Ammon's horn (tissue), 1 donor: Measurements from ENCODE around the gene SLFNL1.

ENCODE experiments used
- DNase-seq: peaks from one replicate; pipeline ENCODE4 v3.0.0-alpha.2; 2016; ENCODE audit warnings: low spot score

SLFNL1 gene

GRCh38 chr1:41021526-41022308, at the start of gene SLFNL1:
SLFNL1 (minus strand) TSS chr1:41021725; CDS start chr1:41020660, 1,065 bp downstream.
- DNase-seq = no peak

- DNase-seq = no peak
Measured at GRCh38 chr1:41056907-41057306, 35.4 kb upstream of the SLFNL1 start.

GRCh38 chr1:41053316-41053715, 31.8 kb upstream of the SLFNL1 start:
- peak; percentile 42 for DNase-seq

DNA sequence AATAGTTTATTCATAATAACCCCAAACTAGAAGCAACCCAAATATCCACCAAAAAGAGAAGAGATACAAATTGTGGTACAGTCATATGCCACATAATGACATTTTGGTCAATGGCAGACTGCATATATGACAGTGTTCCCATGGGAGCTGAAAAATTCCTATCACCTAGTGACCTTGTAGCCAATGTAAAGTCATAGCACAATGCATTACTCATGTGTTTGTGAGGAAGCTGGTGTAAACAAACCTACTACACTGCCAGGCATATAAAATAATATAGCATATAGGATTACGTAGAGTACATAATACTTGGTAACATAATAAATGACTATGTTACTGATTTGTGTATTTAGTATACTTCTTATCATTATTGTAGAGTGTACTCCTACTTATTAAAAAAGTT, 29.5 kb upstream of the SLFNL1 start:
- DNase-seq = no peak

DNA sequence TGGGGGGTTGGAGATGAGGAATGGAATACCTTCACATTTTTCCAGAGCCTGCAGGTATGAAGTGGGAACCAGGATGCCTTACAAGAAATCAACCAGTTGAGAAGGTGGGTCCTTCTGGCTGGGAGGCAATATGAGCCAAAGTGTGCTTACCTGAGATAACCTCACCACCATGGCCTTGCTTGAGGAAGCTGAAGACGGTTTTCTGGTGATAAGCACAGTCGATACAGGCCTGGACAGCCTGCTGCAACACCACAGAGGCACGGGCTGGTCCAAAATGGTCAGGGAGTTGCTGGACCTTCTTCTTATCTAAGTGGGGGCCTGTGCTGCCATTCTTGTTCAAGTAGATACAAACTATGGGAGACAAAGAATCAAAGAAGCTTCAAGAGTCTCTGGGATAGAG, 27.0 kb upstream of the SLFNL1 start:
- no peak for DNase-seq

- no peak for DNase-seq
Measured at GRCh38 chr1:41046347-41046775, 24.8 kb upstream of the SLFNL1 start.

GRCh38 chr1:41045740-41046139, 24.2 kb upstream of the SLFNL1 start:
- DNase-seq = peak; percentile 40

DNA sequence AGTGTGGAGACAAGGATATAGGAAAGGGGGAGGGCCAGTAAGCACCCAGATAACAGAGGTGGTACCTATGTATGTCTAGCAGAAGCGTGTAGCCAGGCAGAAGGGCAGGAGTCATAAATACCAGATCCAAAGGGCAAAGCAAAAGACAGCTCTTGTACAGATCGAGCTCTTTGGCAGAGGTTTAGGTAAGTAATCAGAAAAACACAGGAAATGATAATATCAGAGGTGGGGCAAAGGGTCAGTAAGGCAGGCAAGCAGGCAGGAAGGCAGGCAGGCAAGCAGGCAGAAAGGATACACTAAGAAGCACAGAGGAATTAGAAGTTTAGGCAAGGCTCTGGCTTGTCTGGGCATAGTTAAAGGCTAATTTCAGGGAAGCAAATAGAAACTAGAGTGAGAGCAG, 22.7 kb upstream of the SLFNL1 start:
- DNase-seq = no peak

DNA sequence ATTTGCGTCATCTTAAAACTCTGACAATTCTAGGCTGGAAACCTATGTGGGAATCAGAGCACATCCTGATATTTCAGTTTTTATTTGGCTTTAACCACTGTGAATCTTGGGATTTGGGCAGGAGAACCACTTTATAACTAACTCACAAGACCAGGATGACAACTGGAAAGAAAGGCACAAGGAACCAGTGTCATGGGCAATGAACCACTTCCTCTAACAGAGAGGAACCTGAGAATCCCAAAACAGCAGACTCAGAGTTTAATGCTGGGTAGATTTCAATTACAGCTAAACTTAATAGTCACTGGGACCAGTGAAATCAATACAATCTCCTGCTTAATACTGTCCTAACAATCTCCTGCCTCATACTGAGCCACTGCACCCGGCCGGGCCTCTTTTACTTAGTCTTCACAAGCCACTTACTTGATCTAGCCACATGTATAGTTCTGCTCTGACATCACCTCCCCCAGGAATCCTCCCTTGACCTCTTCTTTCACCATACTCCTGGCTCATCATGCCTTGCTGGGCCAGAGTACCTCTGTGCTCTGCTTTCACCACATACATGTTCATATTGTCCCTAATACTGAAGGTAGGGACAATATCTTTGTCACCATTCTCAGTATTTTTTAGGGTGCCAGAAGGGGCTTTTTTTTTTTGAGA, 20.2 kb upstream of the SLFNL1 start:
- no peak for DNase-seq

DNA sequence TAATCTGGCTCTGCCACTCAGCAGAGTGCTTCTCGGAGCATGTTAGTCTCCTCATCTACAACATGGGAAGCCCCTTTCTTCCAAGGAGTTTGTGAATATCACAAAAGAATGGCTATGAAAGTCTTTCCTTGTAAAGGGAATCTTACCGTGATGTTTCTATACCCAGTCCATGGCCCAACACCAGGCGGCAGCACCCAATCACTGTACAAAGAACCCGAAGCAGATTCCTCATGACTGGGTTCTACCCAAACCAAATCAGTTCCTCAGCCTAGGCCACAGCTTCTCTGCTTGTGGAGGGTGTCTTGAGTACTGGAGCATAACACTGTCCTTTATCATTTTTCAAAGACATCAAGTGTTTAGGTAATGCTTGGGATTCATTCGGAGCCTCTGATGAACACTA, 16.6 kb upstream of the SLFNL1 start:
- DNase-seq = no peak

- no peak for DNase-seq
Measured at GRCh38 chr1:41037116-41037903, 15.8 kb upstream of the SLFNL1 start.

GRCh38 chr1:41033272-41033671, 11.7 kb upstream of the SLFNL1 start:
- DNase-seq = no peak

DNA sequence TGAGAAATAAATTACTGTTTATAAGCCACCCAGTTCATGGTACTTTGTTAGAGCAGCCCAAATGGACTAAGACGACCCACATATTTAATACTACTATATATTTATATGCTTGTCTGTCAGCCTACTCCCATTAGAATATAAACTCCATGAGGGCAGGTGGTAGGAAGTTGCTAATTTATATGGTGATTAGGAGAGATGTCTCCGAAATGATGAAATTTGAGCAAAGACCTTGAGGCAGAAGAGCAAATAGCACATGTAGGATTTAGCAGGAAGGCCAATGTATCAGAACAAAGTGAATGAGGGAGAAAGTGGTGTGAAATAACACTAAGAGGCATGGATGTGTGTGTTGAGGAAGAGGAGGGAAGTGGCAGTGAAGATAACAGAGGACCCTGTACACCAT, 10.6 kb upstream of the SLFNL1 start:
- no peak for DNase-seq

GRCh38 chr1:41030872-41031616, 9.5 kb upstream of the SLFNL1 start:
- DNase-seq = no peak

DNA sequence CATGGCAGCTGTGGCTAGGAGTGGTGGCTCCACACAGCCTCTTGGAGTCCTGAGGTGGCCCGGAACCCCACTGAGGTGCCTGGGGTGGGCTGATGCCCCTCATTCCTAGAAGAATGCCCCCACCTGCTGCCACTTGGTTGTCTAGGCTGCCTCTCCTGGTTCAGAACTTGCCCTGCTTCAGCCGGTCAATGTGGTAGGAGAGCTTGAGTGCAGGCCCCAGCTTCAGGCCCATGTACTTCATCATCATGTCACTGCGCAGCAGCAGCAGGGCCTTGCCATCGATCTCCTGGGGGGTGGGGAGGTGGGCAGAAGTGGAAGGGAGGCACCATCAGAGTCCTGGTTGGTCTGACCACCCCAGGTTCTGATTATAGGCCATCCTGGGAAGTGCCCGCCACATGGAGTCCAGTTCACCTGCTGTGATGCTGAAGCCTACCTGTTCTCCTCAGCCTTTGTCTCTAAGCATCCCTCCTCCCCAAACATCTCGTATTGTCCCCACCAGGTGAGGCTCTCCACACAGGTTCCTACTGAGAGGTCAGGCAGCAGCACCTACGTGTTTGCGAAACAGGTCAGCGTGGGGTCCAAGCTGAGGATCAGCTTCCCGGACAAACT, 6.6 kb upstream of the SLFNL1 start:
- no peak for DNase-seq

GRCh38 chr1:41025979-41026819, 4.7 kb upstream of the SLFNL1 start:
- no peak for DNase-seq

GRCh38 chr1:41024953-41025352, 3.4 kb upstream of the SLFNL1 start:
- DNase-seq = no peak

- no peak for DNase-seq
Measured at GRCh38 chr1:41023279-41023990, 1.9 kb upstream of the SLFNL1 start.

GRCh38 chr1:41022424-41022823, 899 bp upstream of the SLFNL1 start:
- no peak for DNase-seq

DNA sequence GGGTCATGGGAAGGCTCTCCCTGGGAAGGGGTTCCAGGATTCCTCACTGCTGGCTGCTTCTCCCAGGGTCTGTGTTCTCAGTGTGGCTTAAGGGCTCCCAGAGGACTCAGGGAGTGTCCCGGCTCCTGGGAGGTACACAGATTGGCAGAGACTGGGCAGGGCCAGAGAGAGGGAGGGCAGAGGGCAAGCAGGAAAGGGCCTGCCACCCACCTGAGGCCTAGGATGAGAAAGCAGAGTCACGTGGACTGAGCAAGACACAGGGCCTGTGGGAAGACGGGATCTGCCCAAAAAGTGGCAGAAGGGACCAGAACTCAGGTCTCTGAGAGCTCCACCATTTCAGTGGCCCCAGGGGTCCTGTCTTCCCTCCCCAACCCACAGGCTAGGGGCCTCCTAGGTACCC, 871 bp downstream of the SLFNL1 start:
- no peak for DNase-seq
